Stomach (tissue), 9 donors: Measurements from ENCODE around the gene FAM120A. TPM values are rescaled to one million over a fixed set of nuclear protein-coding genes. Genes with fewer than 3 reads are reported as not detected.

Experiments used
- DNase-seq, 2 donors: peaks; one replicate each; pipeline versions ENCODE4 v3.0.0 to v3.0.0-alpha.2; 2013 to 2019
- H3K27ac ChIP-seq, 5 donors: fragments of 200-600 bp in 4 of 5; sonication (generic) in 4 of 5; one replicate each; pipeline ENCODE4 v1.5.1; 2013 to 2019; ENCODE audit warnings: mild to moderate bottlenecking in 1 of 5, moderate library complexity in 1 of 5
- H3K27me3 ChIP-seq, 3 donors: fragments of 200-600 bp; sonication (generic); one replicate each; pipeline ENCODE4 v1.5.1; 2017 to 2019; ENCODE audit warnings: mixed run types in 1 of 3
- H3K36me3 ChIP-seq, 4 donors: fragments of 200-600 bp; sonication (generic); 1 replicate in 3 of 4; 2 replicates in 1 of 4; pipeline ENCODE4 v1.5.1; 2016 to 2019
- H3K4me1 ChIP-seq, 4 donors: fragments of 200-600 bp; sonication (generic); one replicate each; pipeline ENCODE4 v1.5.1; 2016 to 2019
- H3K4me3 ChIP-seq, 4 donors: fragments of 200-600 bp; sonication (generic) in 3 of 4; one replicate each; pipeline ENCODE4 v1.5.1; 2016 to 2019; ENCODE audit warnings: mild to moderate bottlenecking in 1 of 4
- H3K9me3 ChIP-seq, 4 donors: fragments of 200-600 bp; sonication (generic); one replicate each; pipeline ENCODE4 v1.5.1; 2016 to 2019
- CTCF ChIP-seq, 7 experiments: fragments of 450-650 bp in 4 of 7; fragments of 200-600 bp in 3 of 7; sonication (generic) in 3 of 7; IDR thresholded peaks; one replicate each; pipeline ENCODE4 v1.5.1; 2016 to 2019; ENCODE audit warnings: antibody characterized with exemption in 7 of 7, control low read depth in 2 of 7, mild to moderate bottlenecking in 1 of 7
- EP300 ChIP-seq: sonication (generic); formaldehyde crosslinking; IDR thresholded peaks from one replicate; pipeline ENCODE4 v1.6.1; 2017; ENCODE audit warnings: antibody characterized with exemption
- POLR2A ChIP-seq, 4 donors: fragments of 450-650 bp; IDR thresholded peaks; one replicate each; pipeline ENCODE4 v1.6.1; 2016; ENCODE audit warnings: antibody characterized with exemption in 4 of 4, control low read depth in 2 of 4, mild to moderate bottlenecking in 1 of 4, moderate library complexity in 1 of 4
- POLR2AphosphoS5 ChIP-seq, 3 donors: sonication (generic); formaldehyde crosslinking; IDR thresholded peaks; one replicate each; pipeline ENCODE4 v1.6.1; 2016; ENCODE audit warnings: antibody characterized with exemption in 3 of 3
- WGBS, 5 donors: extraction: QIAGEN DNeasy Blood & Tissue Kit in 3 of 5; methylation state at CpG; one replicate each; pipeline versions ENCODE4 v1.1.5 to v1.1.7; 2013 to 2018; 5-methylcytosine and 5-hydroxymethylcytosine counted together
- intact Hi-C: fragments of 100-400 bp; cut with DNase I; formaldehyde crosslinking; loops from one replicate; pipeline ENCODE4 v1.15.1; 2023; ENCODE audit warnings: low total_unique reads
- polyA plus RNA-seq, 3 donors: library from polyadenylated mRNA; stranded (reverse); fragments of 200-250 nt; gene quantifications; one replicate each; pipeline ENCODE4 v1.2.3, GENCODE V29; 2013
- total RNA-seq, 5 donors: library from RNA; depleted of rRNA; stranded (reverse); fragments of >200 nt; gene quantifications; one replicate each; pipeline versions ENCODE4 v1.1.0 to v1.2.3, GENCODE V29; 2014 to 2016
- donor health status: healthy with polysubstance abuse.
- donor health status: Bipolar disorder and iron deficiency.
- donor health status: healthy.

Gene FAM120A
- total and polyA plus RNA-seq, 8 donors, result 35.8 to 192 (median 92.1) TPM

- no peak overlapping the region for H3K4me3 ChIP-seq
- H3K27ac ChIP-seq, result no peak overlapping the region
- no peaks in the 10 kb centered on the region for H3K36me3 ChIP-seq
- no peaks in the 10 kb centered on the region for H3K9me3 ChIP-seq
- intact Hi-C loops, result no loop called here
- peak in 1 of 2 donors; percentile 74 for DNase-seq
- WGBS, 5 donors, result 16 to 39% (median 29%) methylated on average over 8 of the region's 8 CpGs
- no peaks in the 10 kb centered on the region for H3K27me3 ChIP-seq
- peaks cover 50 to 94% (median 76%) of the 10 kb centered on the region in 4 donors for H3K4me1 ChIP-seq
- TF ChIP-seq CTCF (IDR thresholded peaks at IDR 0.05), result no peak
- no peak for TF ChIP-seq POLR2A (IDR thresholded peaks at IDR 0.05)
- TF ChIP-seq POLR2AphosphoS5 (IDR thresholded peaks at IDR 0.05), result no peak
- no peak for TF ChIP-seq EP300
Observed at GRCh38 chr9:93589688-93590087, 138.2 kb downstream of the FAM120A start.

DNA sequence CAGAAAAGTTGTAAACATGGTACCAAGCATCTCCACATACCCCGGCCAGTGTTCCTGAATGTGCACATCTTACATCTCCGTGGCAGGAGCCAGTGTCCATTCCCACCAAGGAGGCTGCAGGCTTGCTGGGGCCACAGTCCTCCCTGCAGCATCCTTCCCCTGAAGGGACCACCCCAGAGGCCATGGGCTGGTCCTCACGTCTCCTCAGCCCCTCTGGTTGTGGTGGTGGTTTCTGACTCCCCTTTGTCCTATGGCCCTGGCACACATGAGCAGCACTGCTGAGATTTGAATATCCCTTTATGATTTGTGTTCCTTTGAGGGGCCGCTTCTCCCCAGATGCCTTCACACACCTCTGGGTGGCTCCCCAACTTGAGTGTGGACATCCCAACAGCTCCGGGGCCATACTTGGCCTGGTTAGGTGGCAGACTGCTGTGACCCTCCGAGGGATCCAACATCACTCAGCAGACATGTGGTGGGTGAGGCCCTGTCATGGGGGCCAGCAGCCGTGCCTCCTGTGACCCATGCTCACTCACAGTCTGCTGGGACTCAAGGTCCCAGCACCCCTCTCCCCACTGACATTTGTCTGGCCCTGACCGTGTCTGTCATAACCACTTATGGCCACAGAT, 139.2 kb downstream of the FAM120A start:
- no peaks in the 10 kb centered on the region for H3K27me3 ChIP-seq
- H3K4me1 ChIP-seq, result peaks cover 48 to 95% (median 72%) of the 10 kb centered on the region in 4 donors
- WGBS, 5 donors, result 78 to 85% (median 80%) methylated on average over 7 to 8 of the region's 8 CpGs
- no peak for TF ChIP-seq POLR2A (IDR thresholded peaks at IDR 0.05)
- no peak for TF ChIP-seq CTCF (IDR thresholded peaks at IDR 0.05)
- TF ChIP-seq EP300, result no peak
- no peak for TF ChIP-seq POLR2AphosphoS5 (IDR thresholded peaks at IDR 0.05)
- H3K36me3 ChIP-seq, result no peaks in the 10 kb centered on the region
- H3K27ac ChIP-seq, result no peak overlapping the region
- no peaks in the 10 kb centered on the region for H3K9me3 ChIP-seq
- DNase-seq, result no peak
- H3K4me3 ChIP-seq, result no peak overlapping the region
- intact Hi-C loops, result no loop called here

GRCh38 chr9:93591301-93592007, 140.0 kb downstream of the FAM120A start:
- TF ChIP-seq CTCF (IDR thresholded peaks at IDR 0.05) (no peak), EP300 (no peak), POLR2A (IDR thresholded peaks at IDR 0.05) (no peak), POLR2AphosphoS5 (IDR thresholded peaks at IDR 0.05) (no peak)
- Histone ChIP-seq H3K27me3 (no peaks in the 10 kb centered on the region), H3K27ac (no peak overlapping the region), H3K36me3 (no peaks in the 10 kb centered on the region), H3K4me3 (no peak overlapping the region), H3K4me1 (peaks cover 41 to 94% (median 65%) of the 10 kb centered on the region in 4 donors), H3K9me3 (no peaks in the 10 kb centered on the region)
- DNase-seq, result no peak
- WGBS, 5 donors, result 68 to 87% (median 76%) methylated on average over 10 to 13 of the region's 13 CpGs
- intact Hi-C loops, result no loop called here

DNA sequence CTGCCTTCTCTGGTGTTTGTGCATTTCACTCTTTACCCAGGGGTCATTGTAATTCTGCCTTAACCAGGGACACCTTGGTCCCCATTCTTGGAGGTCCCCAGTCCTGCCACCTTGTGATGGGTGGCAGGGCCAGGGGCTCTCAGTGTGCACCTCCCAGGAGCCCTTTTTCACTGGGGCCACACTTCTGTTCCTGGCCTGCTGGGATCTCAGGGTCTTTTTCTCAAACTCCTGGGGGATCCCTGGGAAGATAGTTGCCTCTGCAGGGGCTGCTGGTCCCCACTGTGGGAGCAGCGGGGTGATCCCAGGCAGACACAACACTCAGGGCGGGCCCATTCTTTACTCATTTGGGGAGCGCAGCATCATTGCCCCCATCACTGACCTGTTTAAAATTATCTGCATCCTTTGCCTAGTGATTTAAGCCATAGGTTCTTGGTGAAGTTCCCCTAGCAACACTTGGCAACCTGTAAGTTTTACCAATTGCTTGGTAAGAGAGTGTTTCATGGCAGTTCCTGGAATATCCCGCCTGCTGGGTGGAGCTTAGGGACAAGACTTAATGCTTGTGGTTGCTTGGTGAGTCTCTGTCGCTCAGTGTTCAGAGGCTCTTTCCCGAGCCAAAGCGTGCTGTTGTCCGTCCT, 140.6 kb downstream of the FAM120A start:
- Histone ChIP-seq H3K27me3 (no peaks in the 10 kb centered on the region), H3K36me3 (no peaks in the 10 kb centered on the region), H3K4me3 (no peak overlapping the region), H3K27ac (no peak overlapping the region), H3K9me3 (no peaks in the 10 kb centered on the region), H3K4me1 (peaks cover 35 to 88% (median 59%) of the 10 kb centered on the region in 4 donors)
- no peak for TF ChIP-seq CTCF (IDR thresholded peaks at IDR 0.05)
- TF ChIP-seq POLR2A (IDR thresholded peaks at IDR 0.05), result no peak
- TF ChIP-seq EP300, result no peak
- no peak for TF ChIP-seq POLR2AphosphoS5 (IDR thresholded peaks at IDR 0.05)
- no peak for DNase-seq
- WGBS, 5 donors, result 90 to 95% (median 92%) methylated on average over 8 of the region's 8 CpGs
- intact Hi-C loops, result no loop called here
